ENCODE measurements around the gene MEST.
"Not testable (repeated sequence)": the region's sequence is repeated elsewhere in the genome, so short reads cannot be mapped to it uniquely, and the experiment has no call there.

MEST gene

GRCh38 chr7:130527752-130528355, 36.0 kb downstream of the MEST start:
- not testable (repeated sequence) for DNase-seq

DNA sequence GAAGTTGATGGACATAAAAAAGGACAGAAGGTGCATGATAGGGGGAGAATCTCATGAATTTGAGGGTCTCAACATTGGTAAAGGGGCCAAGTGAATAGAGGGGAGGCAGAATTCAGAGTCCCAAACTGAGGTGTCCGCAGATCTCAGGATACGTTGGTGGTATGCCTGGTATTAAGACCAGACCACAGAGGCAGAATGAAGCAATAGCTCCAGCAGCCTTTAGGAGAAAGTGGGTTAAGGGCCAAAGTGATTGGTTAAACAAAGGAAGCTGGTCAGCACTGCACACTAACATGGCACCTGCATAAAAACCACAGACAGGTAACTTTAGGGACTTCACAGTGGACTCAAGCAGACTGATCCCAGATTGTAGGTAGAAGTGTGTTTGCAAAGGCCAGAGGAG, 37.5 kb downstream of the MEST start:
- no peak for DNase-seq

GRCh38 chr7:130537894-130538293, 46.0 kb downstream of the MEST start:
- not testable (repeated sequence) for DNase-seq

DNA sequence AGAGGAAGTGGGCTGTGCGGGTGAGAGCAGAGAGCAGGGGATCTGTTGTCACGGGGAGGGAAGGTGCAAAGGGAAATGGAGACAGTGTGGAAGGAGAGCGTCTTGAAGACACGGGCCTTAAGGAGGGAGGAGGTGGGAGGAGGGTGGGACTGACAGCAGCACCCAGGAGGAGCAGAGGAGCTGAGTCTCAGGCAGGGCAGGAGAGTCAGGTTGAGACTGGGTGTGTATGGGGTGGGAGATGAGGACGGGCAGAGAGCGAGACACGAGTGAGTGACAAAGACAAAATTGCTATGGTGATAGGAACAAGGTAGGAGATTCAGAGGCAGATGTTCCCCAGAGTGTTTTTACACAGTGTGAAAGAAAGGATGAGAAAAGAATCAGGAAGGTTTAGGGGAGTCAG, 49.4 kb downstream of the MEST start:
- not testable (repeated sequence) for DNase-seq

GRCh38 chr7:130542297-130542696, 50.4 kb downstream of the MEST start:
- not testable (repeated sequence) for DNase-seq

DNA sequence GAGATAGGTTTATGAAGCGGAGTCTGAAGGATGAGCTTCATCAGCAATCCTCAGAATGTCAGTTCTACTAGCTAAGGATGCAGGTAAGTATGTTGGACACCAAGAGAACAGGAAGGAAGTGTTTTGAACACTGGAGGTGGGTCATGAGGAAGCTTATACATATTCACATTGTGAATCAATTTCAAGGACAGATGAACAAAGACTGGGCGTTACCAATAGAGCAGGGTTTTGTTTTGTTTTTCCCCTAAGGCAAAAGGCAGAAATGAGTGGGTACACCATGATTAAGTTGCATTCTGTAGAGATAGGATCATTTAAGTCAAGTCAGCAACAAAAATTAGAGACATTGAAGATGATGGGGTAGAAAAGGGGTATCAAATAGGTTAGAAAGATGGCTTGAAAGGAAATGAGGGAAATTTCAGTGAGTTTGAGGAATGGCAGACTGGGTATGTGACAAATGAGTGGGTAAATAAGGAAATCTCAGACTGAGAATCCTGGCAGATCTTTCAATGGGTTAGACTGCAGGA, 51.7 kb downstream of the MEST start:
- DNase-seq, result no peak

DNA sequence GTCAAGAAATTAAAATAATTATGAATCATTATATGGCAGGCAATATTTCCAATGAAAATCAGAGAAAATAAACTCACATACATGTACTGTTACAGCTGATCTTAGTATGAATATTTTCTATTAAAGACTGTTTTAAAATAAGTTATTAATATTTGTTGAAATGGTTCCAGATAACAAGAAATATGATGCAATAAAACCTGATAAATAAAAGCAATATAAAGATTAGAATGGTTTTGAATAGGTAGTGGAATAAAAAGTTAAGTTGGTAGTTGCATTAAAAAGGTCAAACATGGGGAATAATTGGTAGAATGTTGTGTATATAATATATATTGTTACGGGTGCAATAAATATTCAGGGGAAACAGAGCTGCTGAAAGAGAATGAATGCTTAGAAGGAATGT, 52.5 kb downstream of the MEST start:
- DNase-seq, result no peak

GRCh38 chr7:130553398-130554029, 61.6 kb downstream of the MEST start:
- DNase-seq, result no peak

GRCh38 chr7:130554481-130554880, 62.6 kb downstream of the MEST start:
- no peak for DNase-seq

All from CD4-positive, alpha-beta T cell treated with Interleukin-15 for 1 hour (primary cell).